ENCODE data around the gene DAAM1. TPM values are rescaled to one million over a fixed set of nuclear protein-coding genes. Genes with fewer than 3 reads are reported as not detected.

DAAM1 gene
- total RNA-seq (ENCODE audit: low replicate concordance), result 18.5 and 42.9 TPM in 2 replicates

- H3K4me3 ChIP-seq (ENCODE audit: low read depth, low read length), result peak within 1 kb of the TSS; percentile 86
- peak; percentile 97 for DNase-seq (ENCODE audit: low read depth)
- TF ChIP-seq, protein P1, sequence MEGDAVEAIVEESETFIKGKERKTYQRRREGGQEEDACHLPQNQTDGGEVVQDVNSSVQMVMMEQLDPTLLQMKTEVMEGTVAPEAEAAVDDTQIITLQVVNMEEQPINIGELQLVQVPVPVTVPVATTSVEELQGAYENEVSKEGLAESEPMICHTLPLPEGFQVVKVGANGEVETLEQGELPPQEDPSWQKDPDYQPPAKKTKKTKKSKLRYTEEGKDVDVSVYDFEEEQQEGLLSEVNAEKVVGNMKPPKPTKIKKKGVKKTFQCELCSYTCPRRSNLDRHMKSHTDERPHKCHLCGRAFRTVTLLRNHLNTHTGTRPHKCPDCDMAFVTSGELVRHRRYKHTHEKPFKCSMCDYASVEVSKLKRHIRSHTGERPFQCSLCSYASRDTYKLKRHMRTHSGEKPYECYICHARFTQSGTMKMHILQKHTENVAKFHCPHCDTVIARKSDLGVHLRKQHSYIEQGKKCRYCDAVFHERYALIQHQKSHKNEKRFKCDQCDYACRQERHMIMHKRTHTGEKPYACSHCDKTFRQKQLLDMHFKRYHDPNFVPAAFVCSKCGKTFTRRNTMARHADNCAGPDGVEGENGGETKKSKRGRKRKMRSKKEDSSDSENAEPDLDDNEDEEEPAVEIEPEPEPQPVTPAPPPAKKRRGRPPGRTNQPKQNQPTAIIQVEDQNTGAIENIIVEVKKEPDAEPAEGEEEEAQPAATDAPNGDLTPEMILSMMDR (IDR thresholded peaks at IDR 0.05; ENCODE audit: insufficient read depth, low read length), result no peak
Observed at GRCh38 chr14:59188461-59189090, at the start of gene DAAM1. TSS of gene DAAM1 (plus strand) at chr14:59188667. CDS start at chr14:59263478, 74,811 bp downstream.

GRCh38 chr14:59139324-59139723, 49.1 kb upstream of the DAAM1 start:
- DNase-seq (ENCODE audit: low read depth), result no peak
- TF ChIP-seq, protein P1 (IDR thresholded peaks at IDR 0.05; ENCODE audit: insufficient read depth, low read length), result no peak
- no peak overlapping the region for H3K4me3 ChIP-seq (ENCODE audit: low read depth, low read length)

DNA sequence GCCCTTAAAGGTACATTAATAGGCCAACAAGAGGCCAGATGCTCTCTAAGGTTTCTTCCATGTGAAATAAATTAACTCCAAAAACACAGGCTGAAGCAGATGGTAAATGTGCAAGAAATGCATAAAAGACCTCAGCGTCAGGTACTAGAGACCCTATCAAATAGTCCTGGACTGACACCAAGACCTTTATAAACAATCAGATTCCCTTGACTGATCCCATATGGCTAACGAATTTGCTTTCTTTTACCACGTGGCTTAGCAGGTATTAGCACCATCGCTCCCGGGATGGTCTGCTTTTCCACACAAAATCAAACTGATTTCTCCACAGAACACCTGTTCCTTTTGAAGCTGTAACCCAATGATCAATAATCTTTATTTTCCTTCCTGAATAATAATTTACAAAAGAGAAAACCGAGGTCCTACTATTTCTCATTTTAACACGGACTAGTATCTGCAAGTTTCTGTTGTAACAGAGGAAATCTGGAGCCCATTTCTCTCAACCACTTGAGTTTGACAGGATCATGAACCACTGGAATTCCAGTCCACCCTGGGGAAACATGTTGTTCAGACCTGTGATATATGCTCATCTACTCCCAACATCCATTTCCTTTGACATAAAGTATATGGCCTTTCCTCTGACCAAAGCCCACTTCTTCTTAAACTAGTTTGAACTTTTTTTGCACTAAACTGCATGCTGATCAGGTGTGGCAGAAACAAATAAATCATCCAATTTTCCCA, 48.2 kb upstream of the DAAM1 start:
- DNase-seq (ENCODE audit: low read depth), result no peak
- H3K4me3 ChIP-seq (ENCODE audit: low read depth, low read length), result no peak overlapping the region
- TF ChIP-seq, protein P1 (IDR thresholded peaks at IDR 0.05; ENCODE audit: insufficient read depth, low read length), result no peak

- TF ChIP-seq, protein P1 (IDR thresholded peaks at IDR 0.05; ENCODE audit: insufficient read depth, low read length), result no peak
- DNase-seq (ENCODE audit: low read depth), result no peak
- no peak overlapping the region for H3K4me3 ChIP-seq (ENCODE audit: low read depth, low read length)
Observed at GRCh38 chr14:59146484-59146883, 42.0 kb upstream of the DAAM1 start.

DNA sequence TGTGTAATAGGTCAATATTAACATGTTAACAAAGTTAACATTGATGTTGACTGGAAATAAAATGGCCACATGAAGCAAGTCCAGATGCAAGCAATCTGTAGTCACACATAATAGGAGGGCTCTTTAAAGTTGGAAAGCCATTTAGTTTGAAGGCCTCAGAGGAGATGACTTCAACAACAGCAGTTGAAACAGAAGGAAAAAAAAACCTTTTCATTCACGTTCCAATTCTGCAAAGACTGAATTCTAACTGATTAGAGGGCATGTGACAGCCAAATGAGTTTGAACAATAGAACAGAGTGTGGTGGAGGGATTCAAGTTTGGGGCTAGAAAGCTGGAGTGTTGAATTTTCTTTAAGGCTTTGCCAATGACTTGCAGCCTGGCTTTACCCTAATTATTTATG, 41.5 kb upstream of the DAAM1 start:
- DNase-seq (ENCODE audit: low read depth), result no peak
- TF ChIP-seq, protein P1 (IDR thresholded peaks at IDR 0.05; ENCODE audit: insufficient read depth, low read length), result no peak
- H3K4me3 ChIP-seq (ENCODE audit: low read depth, low read length), result no peak overlapping the region

GRCh38 chr14:59148334-59148900, 40.0 kb upstream of the DAAM1 start:
- TF ChIP-seq, protein P1 (IDR thresholded peaks at IDR 0.05; ENCODE audit: insufficient read depth, low read length), result no peak
- no peak overlapping the region for H3K4me3 ChIP-seq (ENCODE audit: low read depth, low read length)
- no peak for DNase-seq (ENCODE audit: low read depth)

Data from fibroblast of the aortic adventitia (primary cell).